Measurements from ENCODE around the gene AP3D1.

DNA sequence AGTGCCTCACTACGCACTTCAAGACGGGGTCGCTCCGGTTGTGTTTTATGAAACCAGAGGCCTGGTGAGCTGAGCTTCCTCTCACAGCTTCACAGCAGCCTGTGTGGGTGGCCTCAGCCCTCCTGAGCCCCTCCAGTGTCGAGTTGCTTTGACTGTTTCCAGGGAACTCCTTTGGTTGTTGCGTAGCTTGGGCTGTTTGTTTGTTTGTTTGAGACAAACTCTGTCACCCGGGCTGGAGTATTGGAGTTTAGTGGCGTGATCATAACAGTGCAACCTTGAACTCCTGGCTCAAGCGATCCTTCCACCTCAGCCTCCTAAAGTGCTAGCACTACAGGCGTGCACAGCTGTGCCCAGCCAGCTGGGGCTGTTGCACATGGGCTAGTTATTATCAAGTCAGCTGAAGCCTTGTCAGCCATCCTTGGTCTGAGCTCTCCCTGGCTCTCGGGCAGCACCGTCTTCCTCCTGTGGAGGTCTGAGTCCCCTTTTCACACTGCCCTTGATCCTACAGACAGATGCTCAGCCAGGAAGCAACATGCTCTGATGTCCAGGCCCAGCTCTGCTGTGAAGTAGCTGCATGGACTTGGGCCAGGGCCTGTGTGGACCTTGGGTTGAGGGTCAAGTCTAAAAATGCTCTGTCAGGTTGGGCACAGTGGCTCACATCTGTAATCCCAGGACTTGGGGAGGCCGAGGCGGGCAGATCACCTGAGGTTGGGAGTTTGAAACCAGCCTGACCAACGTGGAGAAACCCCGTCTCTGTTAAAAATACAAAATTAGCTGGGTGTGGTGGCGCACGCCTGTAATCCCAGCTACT, 22.6 kb upstream of the AP3D1 start:
- TF ChIP-seq, protein P1, sequence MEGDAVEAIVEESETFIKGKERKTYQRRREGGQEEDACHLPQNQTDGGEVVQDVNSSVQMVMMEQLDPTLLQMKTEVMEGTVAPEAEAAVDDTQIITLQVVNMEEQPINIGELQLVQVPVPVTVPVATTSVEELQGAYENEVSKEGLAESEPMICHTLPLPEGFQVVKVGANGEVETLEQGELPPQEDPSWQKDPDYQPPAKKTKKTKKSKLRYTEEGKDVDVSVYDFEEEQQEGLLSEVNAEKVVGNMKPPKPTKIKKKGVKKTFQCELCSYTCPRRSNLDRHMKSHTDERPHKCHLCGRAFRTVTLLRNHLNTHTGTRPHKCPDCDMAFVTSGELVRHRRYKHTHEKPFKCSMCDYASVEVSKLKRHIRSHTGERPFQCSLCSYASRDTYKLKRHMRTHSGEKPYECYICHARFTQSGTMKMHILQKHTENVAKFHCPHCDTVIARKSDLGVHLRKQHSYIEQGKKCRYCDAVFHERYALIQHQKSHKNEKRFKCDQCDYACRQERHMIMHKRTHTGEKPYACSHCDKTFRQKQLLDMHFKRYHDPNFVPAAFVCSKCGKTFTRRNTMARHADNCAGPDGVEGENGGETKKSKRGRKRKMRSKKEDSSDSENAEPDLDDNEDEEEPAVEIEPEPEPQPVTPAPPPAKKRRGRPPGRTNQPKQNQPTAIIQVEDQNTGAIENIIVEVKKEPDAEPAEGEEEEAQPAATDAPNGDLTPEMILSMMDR (IDR thresholded peaks at IDR 0.05; ENCODE audit: low read depth, low read length) = no peak
- no peak for TF ChIP-seq MAX (IDR thresholded peaks at IDR 0.05; ENCODE audit: low read depth, low read length)
